Adipocyte (in vitro differentiated cells): ENCODE measurements around the gene MRPL32.

Experiments
- DNase-seq: peaks from one replicate; pipeline ENCODE4 v3.0.0-alpha.2; 2015; ENCODE audit warnings: low read depth
- H3K27me3 ChIP-seq: replicated peaks from 2 replicates; pipeline ENCODE4 v1.7.0; 2013; ENCODE audit warnings: mild to moderate bottlenecking, low read length, moderate library complexity; ENCODE audit not compliant: control insufficient read depth, insufficient read depth
- H3K36me3 ChIP-seq: 2 replicates; pipeline ENCODE4 v1.7.0; 2013; ENCODE audit warnings: low read length, mild to moderate bottlenecking, moderate library complexity; ENCODE audit not compliant: control insufficient read depth, insufficient read depth, severe bottlenecking
- H3K4me1 ChIP-seq: 2 replicates; pipeline ENCODE4 v1.7.0; 2013; ENCODE audit warnings: mild to moderate bottlenecking, low read length, moderate library complexity; ENCODE audit not compliant: control insufficient read depth, insufficient read depth
- H3K4me3 ChIP-seq: 2 replicates; pipeline ENCODE4 v1.7.0; 2013; ENCODE audit warnings: mild to moderate bottlenecking, low read length, moderate library complexity
- H3K9ac ChIP-seq: 2 replicates; pipeline ENCODE4 v1.7.0; 2013; ENCODE audit warnings: mild to moderate bottlenecking, low read length, moderate library complexity
- H3K9me3 ChIP-seq: 2 replicates; pipeline ENCODE4 v1.7.0; 2013; ENCODE audit warnings: mild to moderate bottlenecking, low read length, moderate library complexity; ENCODE audit not compliant: control insufficient read depth

Gene MRPL32

GRCh38 chr7:42911454-42912447 lies 20.4 kb upstream of the MRPL32 start, which contains the start of gene C7orf25:
C7orf25 (minus strand) TSS chr7:42912070; CDS start chr7:42910900, 1,170 bp downstream.
- DNase-seq, result peak; percentile 98
- Histone ChIP-seq H3K9ac (peak within 1 kb of the TSS; percentile 94), H3K4me3 (peak within 1 kb of the TSS; percentile 93), H3K4me1 (peaks cover 68% of the 10 kb centered on the region), H3K27me3 (no peaks in the 10 kb centered on the region), H3K9me3 (no peaks in the 10 kb centered on the region), H3K36me3 (peaks cover 11% of the 10 kb centered on the region)

- no peak for DNase-seq
- Histone ChIP-seq H3K36me3 (peaks cover 27% of the 10 kb centered on the region), H3K9ac (peak overlapping the region; percentile 52), H3K27me3 (no peaks in the 10 kb centered on the region), H3K4me3 (no peak overlapping the region), H3K4me1 (peaks cover 54% of the 10 kb centered on the region), H3K9me3 (no peaks in the 10 kb centered on the region)
Measured at GRCh38 chr7:42913591-42913990, 18.6 kb upstream of the MRPL32 start.

GRCh38 chr7:42914009-42914408 lies 18.2 kb upstream of the MRPL32 start:
- H3K9ac ChIP-seq, result peak overlapping the region; percentile 52
- H3K9me3 ChIP-seq, result no peaks in the 10 kb centered on the region
- peaks cover 52% of the 10 kb centered on the region for H3K4me1 ChIP-seq
- DNase-seq, result no peak
- H3K27me3 ChIP-seq, result no peaks in the 10 kb centered on the region
- peaks cover 31% of the 10 kb centered on the region for H3K36me3 ChIP-seq
- H3K4me3 ChIP-seq, result no peak overlapping the region

DNA sequence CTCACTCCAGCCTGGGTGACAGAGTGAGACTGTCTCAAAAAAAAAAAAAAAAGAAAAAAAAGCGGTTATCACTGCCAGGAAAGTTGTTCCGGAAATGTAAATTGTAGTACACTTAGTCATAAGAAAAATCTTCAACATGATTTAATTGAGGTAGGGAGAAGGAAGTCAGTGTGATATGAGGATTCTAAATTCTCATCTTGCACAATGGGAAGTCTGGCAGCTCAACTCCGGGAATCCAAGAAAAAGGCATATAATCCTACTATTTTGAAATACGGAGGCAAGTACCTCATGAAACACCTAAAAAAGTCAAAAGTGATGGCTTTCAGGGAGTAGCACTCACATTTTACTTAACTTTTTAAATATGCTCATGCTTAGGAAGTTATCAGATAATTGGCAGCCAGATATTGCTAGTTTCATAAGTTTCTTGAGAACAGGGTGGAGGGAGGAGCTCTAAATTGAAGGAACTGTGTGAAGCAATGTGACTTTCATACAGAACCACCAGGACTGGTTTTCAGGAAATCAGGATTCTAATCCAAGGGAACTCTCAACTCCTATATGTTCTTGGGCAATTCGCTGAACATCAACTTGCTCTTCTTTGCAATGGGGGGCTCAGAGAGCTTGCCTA lies 17.6 kb upstream of the MRPL32 start:
- DNase-seq, result peak; percentile 55
- peaks cover 36% of the 10 kb centered on the region for H3K36me3 ChIP-seq
- no peaks in the 10 kb centered on the region for H3K27me3 ChIP-seq
- H3K9me3 ChIP-seq, result no peaks in the 10 kb centered on the region
- H3K4me3 ChIP-seq, result peak overlapping the region; percentile 43
- peaks cover 52% of the 10 kb centered on the region for H3K4me1 ChIP-seq
- H3K9ac ChIP-seq, result peak overlapping the region; percentile 57

GRCh38 chr7:42915356-42915755 lies 16.8 kb upstream of the MRPL32 start:
- Histone ChIP-seq H3K4me3 (peak overlapping the region; percentile 43), H3K36me3 (peaks cover 44% of the 10 kb centered on the region), H3K9me3 (no peaks in the 10 kb centered on the region)

GRCh38 chr7:42922017-42922753 lies 10.0 kb upstream of the MRPL32 start:
- Histone ChIP-seq H3K4me1 (peaks cover 5% of the 10 kb centered on the region), H3K9me3 (no peaks in the 10 kb centered on the region), H3K4me3 (no peak overlapping the region), H3K36me3 (peaks cover 97% of the 10 kb centered on the region), H3K9ac (no peak overlapping the region), H3K27me3 (no peaks in the 10 kb centered on the region)
- no peak for DNase-seq

More at GRCh38 chr7:42915356-42915755, 16.8 kb upstream of the MRPL32 start:
- peak overlapping the region; percentile 57 for H3K9ac ChIP-seq
- H3K27me3 ChIP-seq, result no peaks in the 10 kb centered on the region
- peak; percentile 73 for DNase-seq
- peaks cover 50% of the 10 kb centered on the region for H3K4me1 ChIP-seq

GRCh38 chr7:42924223-42924838 lies 7.8 kb upstream of the MRPL32 start:
- no peak for DNase-seq
- Histone ChIP-seq H3K27me3 (no peaks in the 10 kb centered on the region), H3K4me1 (peaks cover 22% of the 10 kb centered on the region), H3K4me3 (no peak overlapping the region), H3K9me3 (no peaks in the 10 kb centered on the region), H3K36me3 (peaks cover 81% of the 10 kb centered on the region), H3K9ac (no peak overlapping the region)

- Histone ChIP-seq H3K36me3 (peaks cover 68% of the 10 kb centered on the region), H3K9me3 (no peaks in the 10 kb centered on the region), H3K27me3 (no peaks in the 10 kb centered on the region)
Measured at GRCh38 chr7:42925630-42926029, 6.5 kb upstream of the MRPL32 start.

GRCh38 chr7:42926204-42926603 lies 6.0 kb upstream of the MRPL32 start:
- no peak for DNase-seq
- Histone ChIP-seq H3K4me1 (peaks cover 37% of the 10 kb centered on the region), H3K9me3 (no peaks in the 10 kb centered on the region), H3K27me3 (no peaks in the 10 kb centered on the region), H3K9ac (no peak overlapping the region), H3K36me3 (peaks cover 63% of the 10 kb centered on the region), H3K4me3 (no peak overlapping the region)

More at GRCh38 chr7:42925630-42926029, 6.5 kb upstream of the MRPL32 start:
- H3K4me1 ChIP-seq, result peaks cover 35% of the 10 kb centered on the region
- no peak for DNase-seq
- H3K9ac ChIP-seq, result no peak overlapping the region
- H3K4me3 ChIP-seq, result no peak overlapping the region

DNA sequence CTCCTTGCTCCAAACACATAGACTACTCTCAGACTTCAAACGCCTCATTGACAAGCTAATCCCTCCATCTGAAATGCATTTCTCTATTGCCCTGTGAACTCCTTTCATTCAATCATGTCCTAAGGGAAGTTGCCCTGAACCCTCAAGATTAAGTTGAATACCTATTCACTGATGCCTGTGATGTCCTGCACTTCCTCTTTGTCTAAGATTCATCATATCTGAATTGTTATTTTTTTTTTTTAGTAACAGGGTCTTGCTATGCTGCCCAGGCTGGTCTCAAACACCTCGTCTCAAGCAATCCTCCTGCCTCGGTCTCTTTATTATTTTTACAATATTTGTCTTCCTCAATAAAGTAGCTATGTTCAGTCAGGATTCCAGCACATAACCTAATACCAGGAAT lies 3.4 kb upstream of the MRPL32 start:
- no peak for DNase-seq
- Histone ChIP-seq H3K9ac (no peak overlapping the region), H3K36me3 (peaks cover 37% of the 10 kb centered on the region), H3K27me3 (no peaks in the 10 kb centered on the region), H3K4me3 (no peak overlapping the region), H3K9me3 (no peaks in the 10 kb centered on the region), H3K4me1 (peaks cover 42% of the 10 kb centered on the region)
